Lung microvascular endothelial cell (primary cell): ENCODE results near the gene STAT1. TPM values are rescaled to one million over a fixed set of nuclear protein-coding genes. Genes with fewer than 3 reads are reported as not detected.
A peak's percentile ranks its signal among the peaks of the same experiment; 100 is the strongest.

ENCODE experiments used
- DNase-seq, 2 donors: peaks; one replicate each; pipeline versions ENCODE4 v3.0.0 to v3.0.0-alpha.2; 2010; ENCODE audit warnings: low read depth in 2 of 2
- total RNA-seq: library from RNA; depleted of rRNA; stranded (reverse); fragments of >200 nt; gene quantifications from 2 replicates; pipeline ENCODE4 v1.2.1, GENCODE V29; 2014

STAT1 gene
- total RNA-seq, 1 donor from 2014 or later = 124 TPM

DNA sequence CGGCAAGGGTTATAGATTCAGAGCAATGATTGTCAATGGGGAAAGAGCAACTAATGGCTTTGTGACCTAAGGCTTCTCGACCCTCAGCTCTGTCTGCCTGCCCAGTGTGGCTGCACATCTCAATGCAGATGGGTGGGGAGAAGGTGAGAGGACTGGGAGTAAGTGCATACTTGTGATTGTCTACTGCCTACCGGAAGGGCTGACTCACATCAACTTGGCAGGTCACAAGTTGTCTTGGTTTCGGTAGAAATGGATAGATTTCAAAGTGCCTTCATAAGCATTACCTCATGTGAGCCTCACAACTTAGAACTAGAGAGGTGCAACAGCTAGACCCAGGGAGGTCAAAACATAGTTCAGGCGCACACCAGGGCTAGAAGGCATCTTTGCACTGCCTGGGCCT lies 29.4 kb downstream of the STAT1 start:
- DNase-seq = peak in 1 of 2 donors; percentile 97

DNA sequence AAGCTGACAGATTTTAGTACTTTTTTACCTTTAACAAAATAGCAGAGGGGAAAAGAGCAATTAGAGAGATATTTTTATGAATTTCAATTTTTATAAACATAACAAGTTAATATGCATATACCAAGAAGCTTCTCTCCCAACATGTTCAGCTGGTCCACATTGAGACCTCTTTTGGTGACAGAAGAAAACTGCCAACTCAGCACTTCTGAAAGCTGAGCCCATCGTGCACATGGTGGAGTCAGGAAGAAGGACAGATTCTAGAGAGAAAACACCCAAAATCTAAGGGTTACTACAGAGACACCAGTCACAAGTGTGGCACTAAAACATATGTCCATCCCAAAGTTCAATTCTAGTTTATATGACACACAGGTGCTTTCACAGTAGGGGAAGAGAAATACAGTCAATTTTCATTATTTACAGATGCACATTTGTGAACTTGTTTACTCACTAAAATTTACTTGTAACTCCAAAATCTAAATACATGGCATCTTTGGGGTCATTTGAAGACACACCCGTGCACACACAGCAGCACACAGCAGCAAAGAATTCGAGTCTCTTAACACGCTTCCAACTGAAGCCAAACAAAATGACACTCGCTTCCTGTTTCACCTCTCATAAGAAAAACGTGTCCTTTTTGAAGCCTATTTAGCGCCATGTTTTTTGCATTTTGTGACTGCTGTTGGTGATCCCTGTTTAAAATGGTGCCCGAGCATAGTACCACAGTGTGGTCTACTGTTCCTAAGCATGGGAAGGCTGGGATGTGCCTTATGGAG lies 31.5 kb downstream of the STAT1 start:
- DNase-seq = no peak

DNA sequence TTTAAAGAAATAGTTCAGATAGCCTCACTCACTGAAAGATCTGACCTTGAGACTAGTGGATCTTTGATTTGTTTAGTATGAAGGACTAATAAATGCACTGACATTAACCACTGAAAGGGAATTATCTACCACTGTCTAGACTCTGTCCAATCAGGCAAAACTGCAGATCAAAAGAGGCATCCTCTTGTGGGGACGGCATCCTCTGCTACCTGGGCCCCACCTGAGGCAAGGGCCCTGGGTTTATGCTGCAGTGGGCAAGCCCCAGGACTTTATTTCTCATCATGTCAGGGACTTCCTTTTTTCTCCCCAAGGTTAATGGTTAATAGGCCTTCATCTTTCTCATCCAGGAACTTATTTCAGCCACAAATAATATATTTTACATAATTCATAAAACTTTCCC lies 32.2 kb downstream of the STAT1 start:
- no peak for DNase-seq

DNA sequence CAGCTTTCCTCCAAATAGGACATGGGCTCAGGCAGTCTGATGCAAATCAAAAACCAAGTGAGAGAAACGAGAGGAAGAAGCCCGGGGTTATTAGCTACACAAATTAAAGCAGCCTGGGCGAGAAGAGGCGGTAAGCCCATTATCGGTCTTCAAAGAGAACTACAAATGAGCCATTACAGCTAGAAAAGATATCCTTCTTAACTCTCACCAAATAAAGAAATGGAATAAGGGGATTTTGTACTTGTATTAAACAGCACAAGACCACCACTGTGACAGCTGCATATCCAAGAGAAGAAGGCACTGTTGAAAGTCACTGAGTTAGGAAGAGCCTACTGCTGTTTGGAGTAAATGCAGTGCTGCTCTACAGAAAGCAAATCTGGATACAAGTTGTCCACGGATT lies 32.6 kb downstream of the STAT1 start:
- no peak for DNase-seq

DNA sequence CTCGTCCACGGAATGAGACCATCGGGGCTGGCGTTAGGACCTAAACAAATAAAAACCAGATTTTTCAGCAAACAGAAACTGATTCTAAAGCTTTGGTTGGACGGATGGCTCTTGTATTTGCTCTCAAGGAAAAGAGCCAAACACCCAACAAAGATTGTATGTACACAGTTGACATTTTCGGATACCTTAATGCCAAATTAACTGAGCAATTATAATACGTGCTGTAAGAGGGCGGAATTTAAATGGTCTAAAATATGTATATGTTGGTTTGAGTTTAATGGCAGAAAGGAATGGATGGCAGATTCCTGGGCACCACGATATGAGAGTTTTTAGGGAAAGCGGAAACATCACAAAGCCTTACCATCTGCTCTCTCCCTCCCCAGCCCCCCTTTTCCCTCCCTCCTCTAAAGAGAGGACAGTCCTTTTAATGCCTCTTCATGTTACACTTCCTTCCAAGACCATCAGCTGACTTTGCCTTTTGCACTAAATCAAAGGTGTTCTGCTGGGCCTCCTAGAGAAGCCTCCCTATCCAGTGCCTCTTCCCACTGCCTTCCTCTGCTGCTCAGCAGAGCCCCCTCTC lies 33.3 kb downstream of the STAT1 start:
- no peak for DNase-seq

DNA sequence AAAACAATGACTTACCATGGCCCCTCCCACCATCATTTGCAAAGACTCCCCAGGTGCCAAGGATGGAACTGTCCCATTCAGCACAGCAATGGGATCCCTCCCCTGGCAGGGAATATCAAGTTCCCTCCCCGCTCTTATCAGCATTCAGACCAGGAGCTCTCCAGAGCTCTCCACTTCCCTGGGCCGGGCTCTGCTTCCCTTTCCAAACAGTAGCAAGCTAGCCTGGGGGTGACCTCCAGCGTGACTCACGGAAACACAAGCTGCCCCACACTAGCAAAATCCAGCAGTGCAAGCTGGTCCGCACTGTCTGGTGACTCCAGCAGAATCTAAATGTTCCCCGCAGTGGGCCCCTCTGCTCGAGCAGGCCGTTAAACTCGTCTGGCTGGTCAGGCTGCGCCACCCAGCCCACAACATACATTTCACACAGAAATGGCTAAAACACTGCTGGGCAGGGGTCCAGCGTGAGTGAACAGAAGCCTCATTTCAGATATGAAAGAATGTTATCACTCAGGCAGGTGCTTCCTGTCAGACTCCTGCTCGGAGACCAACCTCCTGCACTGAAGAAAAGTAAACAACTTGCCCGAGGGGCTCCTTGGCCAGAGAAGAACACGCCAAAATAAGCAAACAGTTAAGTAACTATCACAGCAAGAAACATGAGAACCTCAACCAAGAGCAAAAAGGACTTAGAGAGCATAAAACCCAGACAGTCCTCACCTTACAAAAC lies 33.9 kb downstream of the STAT1 start:
- peak; percentile 97 to 99 for DNase-seq

DNA sequence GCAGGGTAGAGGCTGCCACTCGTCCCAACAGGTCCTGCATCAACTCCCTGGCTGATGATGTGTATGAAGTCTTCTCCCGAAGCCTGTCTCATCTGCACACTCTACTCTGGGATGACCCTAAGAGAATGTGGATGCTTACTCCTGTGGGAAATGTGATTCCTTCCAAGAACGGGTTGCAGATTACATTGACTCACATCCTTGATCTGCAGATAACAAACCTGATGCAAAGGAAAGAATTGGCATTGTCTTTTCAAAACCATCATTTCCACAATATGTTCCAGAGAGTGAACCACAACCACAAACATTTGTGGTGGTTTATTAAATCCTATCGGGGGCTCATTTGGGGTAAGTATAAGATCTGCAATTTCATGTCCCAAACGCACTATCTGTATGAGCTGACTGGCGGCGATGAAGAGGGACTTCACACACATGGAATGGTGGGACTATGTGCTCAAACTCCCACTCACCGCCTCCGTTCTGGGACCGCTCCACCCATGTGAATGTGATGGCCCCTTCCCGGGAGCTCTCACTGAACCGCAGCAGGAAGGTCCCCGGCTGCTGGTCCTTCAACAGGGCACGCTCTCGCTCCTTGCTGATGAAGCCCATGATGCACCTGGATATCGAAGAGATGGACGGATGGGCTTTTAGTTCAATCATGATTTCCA lies 35.5 kb downstream of the STAT1 start:
- DNase-seq = peak; percentile 23 to 95

DNA sequence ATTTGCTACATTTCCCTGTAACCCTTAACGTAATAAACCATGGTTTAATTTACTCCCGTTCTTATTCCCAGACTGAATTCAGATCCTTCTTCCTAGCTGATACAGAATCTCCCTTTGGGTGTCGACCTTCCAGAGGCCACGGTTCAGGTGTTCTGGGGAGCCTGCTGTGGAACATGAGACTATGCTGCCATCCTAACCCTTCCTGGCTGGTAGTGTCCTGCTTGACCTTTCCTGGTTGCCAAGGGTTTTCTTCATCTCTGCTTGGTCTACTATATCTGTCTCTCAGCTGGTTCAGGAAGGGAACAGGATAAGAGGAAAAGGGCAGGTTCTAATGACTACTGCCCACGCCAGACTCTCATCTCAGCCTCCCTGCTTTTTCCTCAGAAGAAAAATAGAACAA lies 36.5 kb downstream of the STAT1 start:
- no peak for DNase-seq

DNA sequence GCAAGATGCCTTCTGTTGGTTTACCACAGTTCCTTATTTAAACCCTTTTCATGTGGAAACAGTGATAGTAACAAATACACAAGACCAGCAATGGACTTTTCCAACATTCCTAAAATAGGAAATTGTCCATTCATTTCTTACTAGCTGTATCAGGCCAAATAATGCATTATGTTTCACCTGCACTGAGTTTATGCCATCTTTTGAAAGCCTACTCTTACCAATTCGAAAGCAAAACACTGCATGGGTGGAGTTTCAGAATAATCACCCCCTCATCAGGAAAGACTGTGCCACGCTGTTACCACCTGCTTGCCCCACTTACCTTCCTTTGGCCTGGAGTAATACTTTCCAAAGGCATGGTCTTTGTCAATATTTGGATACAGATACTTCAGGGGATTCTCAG lies 37.5 kb downstream of the STAT1 start:
- DNase-seq = no peak

DNA sequence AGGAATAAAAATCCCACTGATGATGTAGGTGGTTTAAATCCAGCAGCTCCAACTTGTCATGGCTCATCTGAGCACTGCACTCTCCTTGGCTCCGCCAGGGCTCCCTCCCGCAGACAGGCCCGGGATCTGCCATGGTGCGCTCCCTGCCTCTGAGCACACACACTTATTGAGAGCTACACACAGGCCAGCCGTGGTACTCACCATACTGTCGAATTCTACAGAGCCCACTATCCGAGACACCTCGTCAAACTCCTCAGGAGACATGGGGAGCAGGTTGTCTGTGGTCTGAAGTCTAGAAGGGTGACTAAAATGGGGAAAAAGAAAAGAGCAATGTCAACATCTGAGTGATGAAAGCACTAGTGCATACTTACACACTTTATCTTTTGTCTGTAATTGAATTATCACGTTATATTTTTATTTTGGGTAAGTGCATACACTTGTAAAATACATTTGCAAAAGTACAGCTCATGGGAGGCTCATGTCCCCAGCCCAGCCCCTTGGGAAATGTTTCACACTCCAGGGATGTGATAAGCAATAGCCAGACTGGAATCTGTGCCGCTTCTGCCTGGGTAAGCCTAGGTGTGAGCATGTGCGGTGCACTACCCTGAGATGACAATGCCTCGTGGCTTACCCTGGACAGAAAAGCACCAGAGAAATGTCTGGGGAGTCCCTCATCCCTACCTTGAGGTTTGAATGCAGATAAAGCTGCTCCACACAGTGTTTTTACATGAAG lies 39.2 kb downstream of the STAT1 start:
- DNase-seq = no peak

DNA sequence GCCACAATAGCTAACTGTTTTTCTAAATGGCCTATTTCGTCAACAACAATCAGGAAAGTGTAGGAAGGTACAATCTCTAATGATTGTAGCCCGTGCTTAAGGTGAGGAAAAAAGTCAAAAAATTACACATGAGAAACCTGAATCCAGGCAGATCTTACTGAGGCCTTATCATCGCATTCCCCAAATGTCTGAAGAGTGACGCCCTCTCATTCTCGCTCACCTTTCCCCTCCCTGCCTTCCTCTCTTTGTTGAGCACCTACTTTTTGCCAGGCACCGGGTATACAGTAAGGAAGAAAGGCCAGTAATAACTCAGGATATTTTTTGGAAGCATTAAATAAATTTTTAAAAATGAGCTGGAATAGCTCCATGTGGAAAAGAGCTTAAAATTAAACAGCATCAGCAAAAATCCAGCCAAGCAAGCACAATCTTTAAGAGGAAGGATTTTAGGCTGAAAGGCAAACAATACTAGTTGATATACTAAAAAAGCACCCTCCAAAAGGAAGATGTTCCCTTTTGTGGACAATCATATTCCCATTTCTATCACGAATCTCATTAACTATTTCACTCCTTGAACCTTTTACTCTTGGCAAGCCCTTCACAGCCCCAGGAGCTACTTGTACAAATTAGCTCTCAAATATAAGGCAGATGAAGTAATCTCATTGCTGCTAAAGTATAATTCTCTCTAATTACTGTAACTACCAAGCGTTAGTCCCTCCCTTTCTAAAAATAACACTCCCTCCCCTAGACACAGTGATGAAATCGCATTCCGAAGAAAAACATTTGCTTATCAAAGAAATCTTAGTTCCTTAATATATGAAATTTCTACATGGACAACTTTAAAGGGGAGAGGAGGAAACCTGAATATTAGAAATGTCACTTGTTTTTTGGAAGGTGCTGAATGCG lies 40.0 kb downstream of the STAT1 start:
- peak in 1 of 2 donors; percentile 42 for DNase-seq

DNA sequence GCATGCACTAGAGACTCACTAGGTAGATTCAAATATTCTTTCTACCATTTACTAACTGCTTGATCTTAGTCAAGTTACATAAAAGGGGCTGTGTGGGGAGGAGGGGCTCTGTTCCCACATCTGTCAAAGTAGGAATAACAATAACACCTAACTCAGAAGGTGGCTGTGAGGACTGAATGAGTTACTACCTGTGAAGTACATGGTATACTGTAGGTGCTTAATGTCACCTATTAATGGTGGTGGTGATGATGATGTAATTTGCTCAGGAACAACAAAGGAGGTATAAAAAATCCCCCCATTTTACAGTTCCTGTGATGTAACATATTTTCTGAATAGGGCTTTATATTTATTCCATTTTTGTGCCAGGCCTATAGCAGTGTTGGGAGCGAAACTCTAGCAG lies 40.7 kb downstream of the STAT1 start:
- DNase-seq = peak in 1 of 2 donors; percentile 58

DNA sequence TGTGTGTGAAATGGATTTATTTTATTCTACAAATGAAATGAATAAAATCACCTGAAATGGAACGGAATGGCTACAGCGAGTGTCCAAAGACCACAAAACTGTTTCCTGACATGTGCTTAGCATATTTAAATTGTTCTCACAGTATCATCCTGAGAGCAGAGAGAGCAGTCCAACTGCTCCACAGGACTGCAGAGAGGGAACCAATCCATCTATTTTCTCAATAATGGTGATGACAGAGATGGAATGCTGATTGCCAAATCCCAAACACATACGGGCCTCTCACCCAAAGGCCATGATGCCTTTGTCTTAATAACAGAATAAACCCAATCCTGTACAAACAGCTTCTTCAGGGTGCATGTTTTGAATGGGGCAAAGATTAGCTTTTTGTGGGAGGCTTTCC lies 41.1 kb downstream of the STAT1 start:
- DNase-seq = peak in 1 of 2 donors; percentile 94

DNA sequence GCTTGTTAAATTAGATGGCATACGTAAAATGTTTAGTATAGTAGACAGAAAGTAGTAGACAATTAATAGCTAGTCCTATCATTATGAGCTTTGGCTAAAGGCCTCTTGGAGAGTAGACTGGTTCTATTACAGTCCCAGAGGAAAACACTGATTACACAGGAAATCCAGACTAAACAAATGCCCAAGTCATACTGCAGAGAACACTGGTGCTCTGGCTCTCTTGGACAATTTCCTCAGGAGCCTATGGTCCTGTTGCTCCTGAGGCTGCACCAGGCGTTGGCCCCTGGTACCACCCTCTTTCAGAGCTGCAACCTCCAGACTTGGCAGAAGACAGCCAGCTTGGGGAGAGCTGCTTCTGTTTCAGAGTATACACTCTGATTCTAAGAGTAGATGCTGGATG lies 41.8 kb downstream of the STAT1 start:
- DNase-seq = peak; percentile 29 to 76

DNA sequence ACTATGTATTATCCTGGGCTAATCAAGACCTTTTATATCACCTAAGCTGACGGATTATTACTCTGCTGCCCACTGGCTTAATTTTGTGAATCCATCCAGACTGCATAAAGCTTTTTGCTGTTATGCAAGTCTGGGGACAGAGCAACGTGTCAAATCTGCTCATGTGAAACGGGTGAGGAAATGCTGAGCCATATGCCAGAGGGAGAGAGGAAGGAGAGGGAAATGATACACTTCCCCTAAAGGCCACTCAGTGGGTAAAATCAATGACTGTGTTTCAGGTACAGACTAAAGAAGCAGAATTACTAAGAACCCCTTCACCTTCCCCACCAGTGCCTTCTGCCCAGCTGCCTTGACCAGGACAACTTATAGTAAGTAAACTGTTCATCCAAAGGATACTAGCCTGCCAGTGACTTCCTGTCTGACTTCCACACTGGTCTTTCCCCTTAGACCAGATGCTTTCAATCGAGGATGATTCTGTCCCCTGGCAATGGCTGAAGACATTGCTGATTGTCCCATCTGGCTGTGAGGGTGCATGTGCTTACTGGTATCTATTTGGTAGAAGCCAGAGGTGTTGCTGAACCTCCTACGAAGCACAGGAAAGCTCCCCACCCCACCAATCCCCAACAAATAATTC lies 43.0 kb downstream of the STAT1 start:
- peak; percentile 93 to 94 for DNase-seq

DNA sequence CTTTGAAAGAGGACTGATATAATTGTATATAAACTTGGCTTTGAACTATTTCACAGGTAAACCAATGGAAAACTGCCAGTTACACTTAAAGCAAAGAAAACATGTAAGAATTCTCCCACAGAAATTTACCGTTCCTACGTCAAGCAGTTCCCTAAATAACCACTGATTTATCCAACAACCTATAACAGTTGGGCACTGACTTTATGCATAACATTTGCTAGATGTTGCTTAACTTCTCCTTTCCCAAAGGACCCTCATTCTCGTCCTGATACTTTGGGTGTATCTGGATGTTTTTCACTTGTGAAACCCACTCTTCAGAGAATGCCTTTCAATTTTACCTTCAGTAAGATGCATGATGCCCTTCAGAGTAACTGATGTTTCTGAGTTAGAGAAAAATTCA lies 43.8 kb downstream of the STAT1 start:
- DNase-seq = no peak

DNA sequence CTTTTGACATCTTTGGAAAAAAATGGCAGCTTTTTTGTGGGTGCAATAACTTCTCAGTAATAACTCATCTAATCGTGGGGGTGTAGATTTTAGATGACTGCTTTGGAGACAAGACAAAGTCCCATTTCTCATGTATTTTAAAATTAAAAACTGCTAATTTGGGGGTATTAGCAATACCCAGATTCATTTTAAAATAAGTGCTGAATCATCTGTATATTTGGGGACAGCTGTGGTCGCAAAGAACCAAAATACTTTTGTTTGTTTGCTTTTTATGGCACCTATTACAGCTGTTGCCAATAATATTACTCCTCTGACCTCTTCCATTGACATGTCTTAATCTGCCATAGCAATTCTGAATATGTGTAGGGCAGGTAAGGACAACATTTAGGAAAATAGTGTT lies 45.4 kb downstream of the STAT1 start:
- DNase-seq = no peak

DNA sequence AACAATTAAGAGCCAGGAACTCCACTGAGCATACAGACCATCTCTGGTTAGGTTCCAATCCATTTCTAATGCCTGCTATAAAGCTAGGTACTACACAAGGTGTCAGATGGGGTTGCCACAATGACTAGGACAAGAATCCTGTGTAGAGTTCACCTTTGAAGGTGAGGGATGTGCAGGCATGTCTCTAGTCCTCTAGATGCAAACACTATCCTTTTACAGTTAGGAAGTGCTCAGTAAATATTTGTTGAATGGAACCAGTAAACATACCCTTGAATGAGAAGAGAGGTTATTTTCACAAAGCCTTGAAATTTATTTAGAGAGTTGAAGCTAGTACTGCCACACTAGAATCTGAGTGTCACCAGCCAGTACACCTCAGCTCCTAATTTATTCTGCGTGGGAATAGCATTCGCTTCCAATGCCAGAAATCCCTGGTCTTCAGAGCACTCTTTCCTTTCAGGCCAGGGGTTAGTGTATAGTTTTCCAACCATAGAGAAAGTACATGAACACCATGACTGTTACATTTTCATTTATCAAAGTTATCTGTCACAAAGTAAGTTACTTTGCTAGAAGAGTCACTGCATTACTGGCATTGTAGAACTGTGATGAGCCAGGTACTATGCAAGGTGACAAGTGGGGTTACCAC lies 48.3 kb downstream of the STAT1 start:
- DNase-seq = no peak

DNA sequence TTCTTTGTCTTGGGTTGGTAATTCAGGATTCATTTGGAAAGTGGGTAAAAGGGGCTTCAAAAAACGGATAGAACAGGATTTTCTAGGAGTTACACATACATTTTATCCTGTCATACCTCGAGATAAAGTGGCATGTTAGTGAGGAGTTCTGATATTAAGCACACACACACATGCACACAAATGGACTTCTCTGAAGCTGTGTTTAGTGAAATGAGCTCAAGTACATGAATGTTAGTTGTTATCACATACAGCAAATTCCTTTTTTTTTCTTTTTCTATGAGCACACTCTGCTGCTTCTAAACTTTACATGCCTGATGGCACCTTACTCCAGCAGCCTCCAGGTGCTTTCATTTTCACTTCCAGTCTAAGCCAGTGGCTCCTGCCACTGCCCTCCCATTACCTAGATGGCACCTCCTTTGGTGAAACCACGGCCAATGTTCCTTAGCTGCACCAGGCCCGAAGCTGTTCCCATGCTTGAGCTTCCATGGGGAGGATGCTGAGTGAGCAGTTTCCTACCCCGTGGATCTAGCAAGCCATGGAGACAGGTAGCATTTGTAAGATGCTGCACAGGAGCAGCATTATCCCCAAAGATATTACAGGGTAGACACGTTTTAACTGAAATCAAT lies 49.7 kb downstream of the STAT1 start:
- no peak for DNase-seq
